ENCODE measurements around the gene DENND1A. TPM values are rescaled to one million over a fixed set of nuclear protein-coding genes. Genes with fewer than 3 reads are reported as not detected.

DENND1A gene
- total and polyA plus RNA-seq, 4 donors = 7.9 to 22.0 (median 13.9) TPM

DNA sequence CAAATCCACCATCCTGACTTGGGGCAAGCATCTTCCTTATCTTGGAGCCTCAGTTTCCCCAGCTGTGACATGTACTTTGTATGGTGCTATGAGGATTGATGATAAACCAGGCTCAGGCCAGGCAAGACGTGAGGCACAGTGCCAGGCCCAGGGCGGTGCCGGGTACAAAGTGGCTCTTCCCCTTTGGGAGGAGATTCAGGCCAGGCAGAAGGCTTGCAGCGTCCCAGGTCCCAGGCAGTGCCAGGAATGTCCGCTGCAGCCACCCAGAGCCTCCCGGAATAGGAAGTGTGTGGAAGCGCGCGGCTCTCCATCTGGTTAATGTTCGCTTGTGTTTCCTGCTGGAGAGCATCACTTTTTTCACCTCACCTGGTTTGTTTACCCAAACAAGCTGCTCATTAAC lies 12.6 kb upstream of the DENND1A start (continued):
- TF ChIP-seq JUND (IDR thresholded peaks at IDR 0.05) (no peak), RAD21 (IDR thresholded peaks at IDR 0.05) (no peak), SP1 (IDR thresholded peaks at IDR 0.05) (no peak), HNF4A (conservative IDR thresholded peaks at IDR 0.05) (no peak)

DNA sequence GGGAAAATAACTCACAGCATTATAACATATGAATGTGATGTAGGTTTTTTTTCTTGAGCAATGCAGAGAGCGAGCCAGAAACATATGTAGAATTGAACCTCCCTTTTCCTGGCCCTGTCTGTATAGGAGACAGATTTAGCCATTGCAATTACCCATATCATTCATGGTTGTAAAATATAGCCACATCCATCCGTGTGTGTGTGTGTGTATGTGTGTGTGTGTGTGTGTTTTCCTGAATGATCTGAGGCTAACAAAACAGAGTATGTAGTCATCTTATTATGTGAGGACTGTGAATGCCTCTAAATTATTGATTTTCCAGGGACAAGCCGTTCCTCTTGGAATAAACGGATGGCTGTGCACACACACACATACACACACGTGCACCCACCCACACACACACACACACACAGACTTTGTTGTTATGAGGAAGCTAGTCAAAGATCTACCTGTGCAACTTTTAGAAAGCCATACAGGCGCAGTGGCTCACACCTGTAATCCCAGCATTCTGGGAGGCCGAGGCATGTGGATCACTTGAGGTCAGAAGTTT lies 11.7 kb upstream of the DENND1A start:
- WGBS = 57% methylated on average over 7 of the region's 7 CpGs

More for the DNA sequence above, 11.7 kb upstream of the DENND1A start:
- H3K9me3 ChIP-seq (ENCODE audit: control insufficient read depth in 4 of 4, low read length in 3 of 4) = no peaks in the 10 kb centered on the region
- H3K27me3 ChIP-seq (ENCODE audit: control insufficient read depth in 4 of 4, insufficient read depth in 4 of 4, low read length in 3 of 4) = no peaks in the 10 kb centered on the region
- DNase-seq (ENCODE audit: low spot score) = no peak
- H3K9ac ChIP-seq (ENCODE audit: low read depth in 1 of 2, low read length in 2 of 2) = no peak overlapping the region
- H3K4me1 ChIP-seq (ENCODE audit: control insufficient read depth in 4 of 4, insufficient read depth in 4 of 4, low read length in 3 of 4) = no peaks in the 10 kb centered on the region
- H3K36me3 ChIP-seq (ENCODE audit: control insufficient read depth in 4 of 4, insufficient read depth in 3 of 4, low read depth in 1 of 4, low read length in 3 of 4) = no peaks in the 10 kb centered on the region
- TF ChIP-seq NR2F2 (IDR thresholded peaks at IDR 0.05) (no peak), TAF1 (conservative IDR thresholded peaks at IDR 0.05) (no peak), EGR1 (IDR thresholded peaks at IDR 0.05; ENCODE audit: low read depth in 2 of 2) (no peak), SP1 (IDR thresholded peaks at IDR 0.05) (no peak), YY1 (IDR thresholded peaks at IDR 0.05) (no peak), GABPA (IDR thresholded peaks at IDR 0.05 in 1 of 2, conservative IDR thresholded peaks at IDR 0.05 in 1 of 2) (no peak), JUND (IDR thresholded peaks at IDR 0.05) (no peak), RAD21 (IDR thresholded peaks at IDR 0.05) (no peak), RXRA (IDR thresholded peaks at IDR 0.05) (no peak), FOXA2 (IDR thresholded peaks at IDR 0.05) (no peak), HNF4G (IDR thresholded peaks at IDR 0.05) (no peak), FOXA1 (IDR thresholded peaks at IDR 0.05) (no peak), HNF4A (conservative IDR thresholded peaks at IDR 0.05) (no peak)
- TF ChIP-seq, protein P1, sequence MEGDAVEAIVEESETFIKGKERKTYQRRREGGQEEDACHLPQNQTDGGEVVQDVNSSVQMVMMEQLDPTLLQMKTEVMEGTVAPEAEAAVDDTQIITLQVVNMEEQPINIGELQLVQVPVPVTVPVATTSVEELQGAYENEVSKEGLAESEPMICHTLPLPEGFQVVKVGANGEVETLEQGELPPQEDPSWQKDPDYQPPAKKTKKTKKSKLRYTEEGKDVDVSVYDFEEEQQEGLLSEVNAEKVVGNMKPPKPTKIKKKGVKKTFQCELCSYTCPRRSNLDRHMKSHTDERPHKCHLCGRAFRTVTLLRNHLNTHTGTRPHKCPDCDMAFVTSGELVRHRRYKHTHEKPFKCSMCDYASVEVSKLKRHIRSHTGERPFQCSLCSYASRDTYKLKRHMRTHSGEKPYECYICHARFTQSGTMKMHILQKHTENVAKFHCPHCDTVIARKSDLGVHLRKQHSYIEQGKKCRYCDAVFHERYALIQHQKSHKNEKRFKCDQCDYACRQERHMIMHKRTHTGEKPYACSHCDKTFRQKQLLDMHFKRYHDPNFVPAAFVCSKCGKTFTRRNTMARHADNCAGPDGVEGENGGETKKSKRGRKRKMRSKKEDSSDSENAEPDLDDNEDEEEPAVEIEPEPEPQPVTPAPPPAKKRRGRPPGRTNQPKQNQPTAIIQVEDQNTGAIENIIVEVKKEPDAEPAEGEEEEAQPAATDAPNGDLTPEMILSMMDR (IDR thresholded peaks at IDR 0.05; ENCODE audit: low read depth, low read length, missing input control) = no peak
- TF ChIP-seq, protein P2, sequence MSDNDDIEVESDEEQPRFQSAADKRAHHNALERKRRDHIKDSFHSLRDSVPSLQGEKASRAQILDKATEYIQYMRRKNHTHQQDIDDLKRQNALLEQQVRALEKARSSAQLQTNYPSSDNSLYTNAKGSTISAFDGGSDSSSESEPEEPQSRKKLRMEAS (IDR thresholded peaks at IDR 0.05) = no peak
- TF ChIP-seq, protein P3, sequence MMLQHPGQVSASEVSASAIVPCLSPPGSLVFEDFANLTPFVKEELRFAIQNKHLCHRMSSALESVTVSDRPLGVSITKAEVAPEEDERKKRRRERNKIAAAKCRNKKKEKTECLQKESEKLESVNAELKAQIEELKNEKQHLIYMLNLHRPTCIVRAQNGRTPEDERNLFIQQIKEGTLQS (IDR thresholded peaks at IDR 0.05) = no peak
- TF ChIP-seq, protein P4, sequence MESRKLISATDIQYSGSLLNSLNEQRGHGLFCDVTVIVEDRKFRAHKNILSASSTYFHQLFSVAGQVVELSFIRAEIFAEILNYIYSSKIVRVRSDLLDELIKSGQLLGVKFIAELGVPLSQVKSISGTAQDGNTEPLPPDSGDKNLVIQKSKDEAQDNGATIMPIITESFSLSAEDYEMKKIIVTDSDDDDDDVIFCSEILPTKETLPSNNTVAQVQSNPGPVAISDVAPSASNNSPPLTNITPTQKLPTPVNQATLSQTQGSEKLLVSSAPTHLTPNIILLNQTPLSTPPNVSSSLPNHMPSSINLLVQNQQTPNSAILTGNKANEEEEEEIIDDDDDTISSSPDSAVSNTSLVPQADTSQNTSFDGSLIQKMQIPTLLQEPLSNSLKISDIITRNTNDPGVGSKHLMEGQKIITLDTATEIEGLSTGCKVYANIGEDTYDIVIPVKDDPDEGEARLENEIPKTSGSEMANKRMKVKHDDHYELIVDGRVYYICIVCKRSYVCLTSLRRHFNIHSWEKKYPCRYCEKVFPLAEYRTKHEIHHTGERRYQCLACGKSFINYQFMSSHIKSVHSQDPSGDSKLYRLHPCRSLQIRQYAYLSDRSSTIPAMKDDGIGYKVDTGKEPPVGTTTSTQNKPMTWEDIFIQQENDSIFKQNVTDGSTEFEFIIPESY (IDR thresholded peaks at IDR 0.05) = no peak
- TF ChIP-seq, protein P5, sequence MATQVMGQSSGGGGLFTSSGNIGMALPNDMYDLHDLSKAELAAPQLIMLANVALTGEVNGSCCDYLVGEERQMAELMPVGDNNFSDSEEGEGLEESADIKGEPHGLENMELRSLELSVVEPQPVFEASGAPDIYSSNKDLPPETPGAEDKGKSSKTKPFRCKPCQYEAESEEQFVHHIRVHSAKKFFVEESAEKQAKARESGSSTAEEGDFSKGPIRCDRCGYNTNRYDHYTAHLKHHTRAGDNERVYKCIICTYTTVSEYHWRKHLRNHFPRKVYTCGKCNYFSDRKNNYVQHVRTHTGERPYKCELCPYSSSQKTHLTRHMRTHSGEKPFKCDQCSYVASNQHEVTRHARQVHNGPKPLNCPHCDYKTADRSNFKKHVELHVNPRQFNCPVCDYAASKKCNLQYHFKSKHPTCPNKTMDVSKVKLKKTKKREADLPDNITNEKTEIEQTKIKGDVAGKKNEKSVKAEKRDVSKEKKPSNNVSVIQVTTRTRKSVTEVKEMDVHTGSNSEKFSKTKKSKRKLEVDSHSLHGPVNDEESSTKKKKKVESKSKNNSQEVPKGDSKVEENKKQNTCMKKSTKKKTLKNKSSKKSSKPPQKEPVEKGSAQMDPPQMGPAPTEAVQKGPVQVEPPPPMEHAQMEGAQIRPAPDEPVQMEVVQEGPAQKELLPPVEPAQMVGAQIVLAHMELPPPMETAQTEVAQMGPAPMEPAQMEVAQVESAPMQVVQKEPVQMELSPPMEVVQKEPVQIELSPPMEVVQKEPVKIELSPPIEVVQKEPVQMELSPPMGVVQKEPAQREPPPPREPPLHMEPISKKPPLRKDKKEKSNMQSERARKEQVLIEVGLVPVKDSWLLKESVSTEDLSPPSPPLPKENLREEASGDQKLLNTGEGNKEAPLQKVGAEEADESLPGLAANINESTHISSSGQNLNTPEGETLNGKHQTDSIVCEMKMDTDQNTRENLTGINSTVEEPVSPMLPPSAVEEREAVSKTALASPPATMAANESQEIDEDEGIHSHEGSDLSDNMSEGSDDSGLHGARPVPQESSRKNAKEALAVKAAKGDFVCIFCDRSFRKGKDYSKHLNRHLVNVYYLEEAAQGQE (IDR thresholded peaks at IDR 0.05) = no peak
- no peak overlapping the region for H3K27ac ChIP-seq (ENCODE audit: low read depth in 1 of 2, low read length in 2 of 2)
- H3K4me3 ChIP-seq (ENCODE audit: low read depth in 1 of 3, low read length in 3 of 3) = no peak overlapping the region
